OCI-LY7 (cell line): ENCODE results near the gene MERTK.

ENCODE experiments used
- EZH2phosphoT487 ChIP-seq: fragments of 200-600 bp; sonication (generic); IDR thresholded peaks from 2 replicates; pipeline ENCODE4 v1.6.1; 2018; ENCODE audit warnings: low read depth, borderline replicate concordance, mild to moderate bottlenecking, mixed run types, antibody characterized with exemption, low read length, moderate library complexity, mixed read lengths
- TF ChIP-seq, protein P1 (sequence below): fragments of 200-600 bp; sonication (generic); conservative IDR thresholded peaks from 2 replicates; pipeline ENCODE4 v1.5.1; 2014; ENCODE audit warnings: mild to moderate bottlenecking, antibody characterized with exemption, low read length, moderate library complexity, mixed read lengths

DNA sequence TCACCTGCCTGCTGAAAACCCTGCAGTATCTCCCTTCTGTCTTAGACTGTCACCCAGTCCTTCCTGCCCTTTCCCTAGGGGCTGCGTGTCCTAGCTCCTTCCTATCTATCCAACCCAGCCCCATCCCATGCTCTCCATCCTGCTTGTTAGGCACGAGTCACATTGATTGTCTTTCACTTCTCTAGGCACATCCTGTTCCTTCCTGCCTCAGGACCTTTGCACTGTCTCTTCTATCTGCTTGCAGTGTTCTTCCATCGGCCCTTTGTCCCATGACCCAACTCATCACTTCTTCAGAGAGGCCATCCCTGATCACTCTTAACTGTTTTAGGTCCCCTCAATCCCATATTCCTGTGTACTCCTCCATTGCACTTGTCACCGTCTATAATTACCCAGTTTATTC lies 50.4 kb downstream of the MERTK start:
- TF ChIP-seq, protein P1, sequence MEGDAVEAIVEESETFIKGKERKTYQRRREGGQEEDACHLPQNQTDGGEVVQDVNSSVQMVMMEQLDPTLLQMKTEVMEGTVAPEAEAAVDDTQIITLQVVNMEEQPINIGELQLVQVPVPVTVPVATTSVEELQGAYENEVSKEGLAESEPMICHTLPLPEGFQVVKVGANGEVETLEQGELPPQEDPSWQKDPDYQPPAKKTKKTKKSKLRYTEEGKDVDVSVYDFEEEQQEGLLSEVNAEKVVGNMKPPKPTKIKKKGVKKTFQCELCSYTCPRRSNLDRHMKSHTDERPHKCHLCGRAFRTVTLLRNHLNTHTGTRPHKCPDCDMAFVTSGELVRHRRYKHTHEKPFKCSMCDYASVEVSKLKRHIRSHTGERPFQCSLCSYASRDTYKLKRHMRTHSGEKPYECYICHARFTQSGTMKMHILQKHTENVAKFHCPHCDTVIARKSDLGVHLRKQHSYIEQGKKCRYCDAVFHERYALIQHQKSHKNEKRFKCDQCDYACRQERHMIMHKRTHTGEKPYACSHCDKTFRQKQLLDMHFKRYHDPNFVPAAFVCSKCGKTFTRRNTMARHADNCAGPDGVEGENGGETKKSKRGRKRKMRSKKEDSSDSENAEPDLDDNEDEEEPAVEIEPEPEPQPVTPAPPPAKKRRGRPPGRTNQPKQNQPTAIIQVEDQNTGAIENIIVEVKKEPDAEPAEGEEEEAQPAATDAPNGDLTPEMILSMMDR = no peak
- no peak for TF ChIP-seq EZH2phosphoT487
